GM18868 (cell line): ENCODE measurements around the gene NRAP.

Experiments
- ATAC-seq: cut with Tn5 transposase; IDR thresholded peaks from one replicate; pipeline ENCODE4 v1.9.1; 2021; ENCODE audit warnings: mild to moderate bottlenecking, moderate library complexity; ENCODE audit not compliant: unreplicated experiment

Gene NRAP

GRCh38 chr10:113643183-113643582 is 20.7 kb downstream of the NRAP start:
- no peak for ATAC-seq

- ATAC-seq, result no peak
Observed at GRCh38 chr10:113641702-113642101, 22.1 kb downstream of the NRAP start.

- ATAC-seq, result no peak
Observed at GRCh38 chr10:113639966-113640365, 23.9 kb downstream of the NRAP start.

GRCh38 chr10:113631684-113632367 is 32.0 kb downstream of the NRAP start:
- ATAC-seq, result no peak

- no peak for ATAC-seq
Observed at GRCh38 chr10:113630929-113631533, 32.8 kb downstream of the NRAP start.

GRCh38 chr10:113628607-113629153 is 35.2 kb downstream of the NRAP start:
- ATAC-seq, result no peak

- no peak for ATAC-seq
Observed at GRCh38 chr10:113627836-113628235, 36.0 kb downstream of the NRAP start.

- no peak for ATAC-seq
Observed at GRCh38 chr10:113626809-113627355, 37.0 kb downstream of the NRAP start.

GRCh38 chr10:113625461-113626186 is 38.2 kb downstream of the NRAP start:
- no peak for ATAC-seq

- no peak for ATAC-seq
Observed at GRCh38 chr10:113622831-113623230, 41.0 kb downstream of the NRAP start.

- no peak for ATAC-seq
Observed at GRCh38 chr10:113621799-113622198, 42.0 kb downstream of the NRAP start.

GRCh38 chr10:113620936-113621335 is 42.9 kb downstream of the NRAP start:
- ATAC-seq, result no peak

- no peak for ATAC-seq
Observed at GRCh38 chr10:113620511-113620910, 43.3 kb downstream of the NRAP start.

- ATAC-seq, result no peak
Observed at GRCh38 chr10:113619401-113619800, 44.4 kb downstream of the NRAP start.

- no peak for ATAC-seq
Observed at GRCh38 chr10:113618338-113618737, 45.5 kb downstream of the NRAP start.

- no peak for ATAC-seq
Observed at GRCh38 chr10:113617086-113617485, 46.8 kb downstream of the NRAP start.

- ATAC-seq, result no peak
Observed at GRCh38 chr10:113616244-113617074, 47.4 kb downstream of the NRAP start.

- ATAC-seq, result no peak
Observed at GRCh38 chr10:113613977-113614690, 49.7 kb downstream of the NRAP start.

GRCh38 chr10:113613427-113613826 is 50.4 kb downstream of the NRAP start:
- ATAC-seq, result no peak

GRCh38 chr10:113612154-113612553 is 51.7 kb downstream of the NRAP start:
- ATAC-seq, result no peak
